Body of pancreas (tissue), 4 donors: ENCODE data around the gene HIP1.

Experiments
- POLR2A ChIP-seq, 3 donors: fragments of 450-650 bp; IDR thresholded peaks; one replicate each; pipeline ENCODE4 v1.6.1; 2016; ENCODE audit warnings: antibody characterized with exemption in 3 of 3, mild to moderate bottlenecking in 2 of 3
- TF ChIP-seq, protein P1 (sequence below), 7 experiments: fragments of 450-650 bp in 4 of 7; fragments of 200-600 bp in 3 of 7; sonication (generic) in 3 of 7; IDR thresholded peaks; one replicate each; pipeline ENCODE4 v1.5.1; 2016 to 2019; ENCODE audit warnings: antibody characterized with exemption in 7 of 7

DNA sequence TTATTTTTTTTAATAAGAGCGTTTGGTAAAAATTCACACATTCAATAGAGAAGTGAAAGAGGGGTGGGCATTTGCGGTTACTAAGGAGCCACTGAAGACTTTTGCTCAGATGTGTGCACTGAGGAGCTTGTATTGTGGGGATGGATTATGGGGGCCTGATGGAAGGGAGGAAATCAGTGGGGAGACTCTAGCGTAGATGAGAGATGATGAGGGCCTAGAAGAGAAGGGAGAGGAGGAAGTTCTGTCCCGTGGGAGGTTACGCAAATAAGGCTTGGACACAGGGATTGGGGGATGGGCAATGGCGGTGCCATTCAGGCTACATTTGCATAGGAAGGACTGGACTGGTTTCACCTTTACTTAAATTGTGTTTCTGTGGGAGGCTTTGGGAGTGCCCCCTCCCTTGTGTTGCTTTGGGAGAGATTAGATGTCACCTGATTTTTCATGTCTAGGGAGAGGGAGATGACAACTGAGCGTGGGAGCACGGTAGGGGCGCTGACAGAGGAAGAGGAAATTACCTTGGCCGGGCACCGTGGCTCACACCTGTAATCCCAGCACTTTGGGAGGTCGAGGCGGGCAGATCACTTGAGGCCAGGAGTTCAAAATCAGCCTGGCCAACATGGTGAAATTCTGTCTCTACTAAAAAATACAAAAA lies 2.2 kb upstream of the HIP1 start:
- TF ChIP-seq, protein P1, sequence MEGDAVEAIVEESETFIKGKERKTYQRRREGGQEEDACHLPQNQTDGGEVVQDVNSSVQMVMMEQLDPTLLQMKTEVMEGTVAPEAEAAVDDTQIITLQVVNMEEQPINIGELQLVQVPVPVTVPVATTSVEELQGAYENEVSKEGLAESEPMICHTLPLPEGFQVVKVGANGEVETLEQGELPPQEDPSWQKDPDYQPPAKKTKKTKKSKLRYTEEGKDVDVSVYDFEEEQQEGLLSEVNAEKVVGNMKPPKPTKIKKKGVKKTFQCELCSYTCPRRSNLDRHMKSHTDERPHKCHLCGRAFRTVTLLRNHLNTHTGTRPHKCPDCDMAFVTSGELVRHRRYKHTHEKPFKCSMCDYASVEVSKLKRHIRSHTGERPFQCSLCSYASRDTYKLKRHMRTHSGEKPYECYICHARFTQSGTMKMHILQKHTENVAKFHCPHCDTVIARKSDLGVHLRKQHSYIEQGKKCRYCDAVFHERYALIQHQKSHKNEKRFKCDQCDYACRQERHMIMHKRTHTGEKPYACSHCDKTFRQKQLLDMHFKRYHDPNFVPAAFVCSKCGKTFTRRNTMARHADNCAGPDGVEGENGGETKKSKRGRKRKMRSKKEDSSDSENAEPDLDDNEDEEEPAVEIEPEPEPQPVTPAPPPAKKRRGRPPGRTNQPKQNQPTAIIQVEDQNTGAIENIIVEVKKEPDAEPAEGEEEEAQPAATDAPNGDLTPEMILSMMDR (IDR thresholded peaks at IDR 0.05): no peak
- no peak for TF ChIP-seq POLR2A (IDR thresholded peaks at IDR 0.05)
